GM21381 (cell line): ENCODE measurements around the gene TMEM87B.

Source experiments
- ATAC-seq: cut with Tn5 transposase; IDR thresholded peaks from one replicate; pipeline ENCODE4 v1.9.1; 2021; ENCODE audit warnings: mild to moderate bottlenecking, moderate library complexity; ENCODE audit not compliant: unreplicated experiment

Gene TMEM87B

DNA sequence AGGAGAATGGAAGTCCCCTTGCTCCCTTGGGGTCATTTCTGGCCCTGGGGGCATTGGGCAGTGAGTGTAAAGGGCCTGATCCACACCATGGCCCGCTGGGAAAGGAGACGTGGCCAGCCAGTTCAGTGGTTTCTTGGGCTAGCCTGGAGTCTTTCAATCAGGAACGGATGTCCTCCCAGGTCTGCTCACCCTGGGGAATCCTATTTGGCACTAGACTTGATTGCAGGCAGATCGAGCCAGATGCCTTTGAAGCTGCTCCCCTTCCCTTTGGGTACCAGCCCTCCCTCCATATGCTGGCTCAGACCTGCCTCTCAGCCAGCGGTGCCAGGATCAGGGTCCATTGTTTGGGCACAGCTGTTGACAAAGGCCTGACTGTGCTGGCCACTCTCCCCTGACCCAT lies 94.1 kb downstream of the TMEM87B start:
- ATAC-seq, result no peak

DNA sequence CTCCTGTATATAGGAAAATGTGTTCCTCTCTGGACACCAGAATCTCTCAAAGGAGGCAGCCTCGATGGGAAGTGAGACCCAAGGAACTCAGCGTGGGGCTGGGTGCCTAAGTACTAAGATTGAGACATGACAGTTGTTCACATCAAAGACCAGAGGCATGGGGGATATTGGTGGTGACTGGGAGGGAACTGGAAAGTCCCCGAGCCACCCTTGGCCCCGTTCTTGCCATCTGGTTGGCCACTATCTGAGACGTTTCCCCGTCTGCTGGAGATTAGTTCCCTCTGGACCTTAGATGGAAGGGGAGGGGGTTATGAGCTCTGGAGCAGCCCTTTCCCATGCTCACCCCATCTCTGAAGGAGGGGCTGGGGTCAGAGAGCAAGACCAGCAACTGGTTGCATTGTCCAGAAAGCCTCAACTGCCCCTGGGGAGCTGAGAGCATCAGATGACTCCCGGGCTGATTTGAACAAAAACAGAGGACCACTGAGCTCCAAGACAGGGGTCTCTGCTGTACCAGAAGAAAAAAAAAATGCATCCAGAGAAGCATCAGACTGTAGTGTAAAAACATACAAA lies 94.9 kb downstream of the TMEM87B start:
- ATAC-seq, result no peak

DNA sequence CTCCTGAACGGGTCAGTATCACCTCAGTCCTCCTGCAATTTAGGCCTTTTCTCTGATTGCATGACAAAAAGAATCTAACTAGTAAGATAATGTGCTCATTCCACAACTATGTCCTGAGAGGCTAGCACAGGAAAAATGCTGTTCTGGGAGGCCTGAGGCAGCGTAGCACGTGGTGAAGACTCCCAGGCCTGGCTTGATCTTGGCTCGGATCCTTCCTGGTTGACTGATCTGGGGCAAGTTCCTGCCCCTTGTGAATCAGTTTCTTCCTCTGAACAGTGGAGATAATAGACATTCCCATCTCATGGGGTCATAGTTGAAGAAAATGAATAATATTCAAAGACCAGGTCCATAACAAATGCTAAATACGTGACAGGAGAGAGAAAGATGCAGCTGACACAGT lies 95.4 kb downstream of the TMEM87B start:
- ATAC-seq, result no peak

DNA sequence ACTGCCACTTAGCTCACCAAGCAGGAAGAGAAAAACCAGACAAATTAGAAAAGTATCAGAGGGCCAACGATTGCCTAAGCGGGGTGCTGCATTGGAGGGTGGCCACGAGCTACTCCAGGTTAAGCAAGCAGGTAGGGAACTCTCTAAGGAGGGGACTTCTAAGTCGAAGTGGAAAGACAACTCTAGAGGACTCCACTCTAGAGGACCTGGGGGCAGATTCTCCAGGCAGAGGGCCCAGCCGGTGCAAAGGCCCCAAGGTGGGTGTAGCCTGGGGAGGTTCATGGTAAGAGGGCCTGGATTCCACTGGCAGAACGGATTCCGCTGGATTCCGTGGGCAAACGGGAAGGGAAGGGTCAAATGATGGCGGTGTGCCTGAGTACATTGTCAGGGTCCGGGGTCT lies 95.8 kb downstream of the TMEM87B start:
- no peak for ATAC-seq

DNA sequence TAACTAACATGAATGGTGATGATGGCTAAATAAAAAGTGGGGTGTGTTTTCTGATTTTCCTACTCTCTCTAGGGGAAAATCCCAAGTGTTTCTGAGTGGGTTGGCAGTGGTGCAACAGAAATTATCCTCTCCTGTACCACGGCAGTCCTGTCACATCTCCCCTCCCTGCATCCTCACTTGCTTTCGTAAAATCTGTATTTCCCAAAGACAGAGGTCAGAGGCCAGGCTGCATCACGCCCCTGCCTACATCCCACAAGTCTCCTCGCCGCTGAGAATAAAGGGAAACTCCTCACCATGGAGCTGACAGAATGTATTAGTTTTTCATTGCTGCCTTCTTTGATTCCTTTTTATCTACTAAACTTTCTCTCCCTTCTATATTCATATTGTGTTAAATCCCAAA lies 96.2 kb downstream of the TMEM87B start:
- no peak for ATAC-seq

DNA sequence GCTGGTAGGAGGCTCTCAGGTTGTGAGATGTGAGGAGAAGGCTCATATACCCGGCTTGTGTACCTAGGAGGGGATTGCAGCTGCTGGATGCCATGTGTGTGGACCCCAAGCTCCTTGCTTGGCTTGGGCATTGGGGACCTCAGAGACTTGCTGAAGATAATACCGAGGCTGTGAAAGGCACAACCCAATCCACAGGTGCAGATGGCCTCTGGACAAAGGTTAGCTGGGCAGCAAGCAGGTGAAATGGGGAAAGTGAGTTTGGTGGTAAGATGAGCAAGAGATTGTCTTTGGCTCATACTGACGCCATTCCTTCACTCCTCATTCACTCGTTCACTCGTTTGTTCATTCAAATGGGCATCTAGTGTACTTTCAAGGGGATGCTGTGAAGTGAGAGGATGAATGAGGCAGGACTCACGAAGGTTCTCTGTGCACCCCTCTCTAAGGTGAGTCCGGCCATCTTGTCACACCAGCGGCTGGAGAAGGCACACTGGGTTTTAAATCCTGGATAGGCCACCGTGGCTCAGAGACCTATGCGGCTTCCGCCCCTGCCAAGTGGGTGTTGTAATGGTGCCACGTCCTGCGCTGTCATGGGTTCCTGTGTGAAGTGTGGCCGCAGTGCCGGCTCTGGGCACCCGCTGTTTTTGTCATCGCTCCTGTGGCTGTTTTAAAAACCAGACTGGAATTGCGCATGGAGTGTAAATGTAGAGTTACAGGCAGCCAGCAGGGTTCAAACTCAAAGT lies 96.8 kb downstream of the TMEM87B start:
- ATAC-seq, result no peak

DNA sequence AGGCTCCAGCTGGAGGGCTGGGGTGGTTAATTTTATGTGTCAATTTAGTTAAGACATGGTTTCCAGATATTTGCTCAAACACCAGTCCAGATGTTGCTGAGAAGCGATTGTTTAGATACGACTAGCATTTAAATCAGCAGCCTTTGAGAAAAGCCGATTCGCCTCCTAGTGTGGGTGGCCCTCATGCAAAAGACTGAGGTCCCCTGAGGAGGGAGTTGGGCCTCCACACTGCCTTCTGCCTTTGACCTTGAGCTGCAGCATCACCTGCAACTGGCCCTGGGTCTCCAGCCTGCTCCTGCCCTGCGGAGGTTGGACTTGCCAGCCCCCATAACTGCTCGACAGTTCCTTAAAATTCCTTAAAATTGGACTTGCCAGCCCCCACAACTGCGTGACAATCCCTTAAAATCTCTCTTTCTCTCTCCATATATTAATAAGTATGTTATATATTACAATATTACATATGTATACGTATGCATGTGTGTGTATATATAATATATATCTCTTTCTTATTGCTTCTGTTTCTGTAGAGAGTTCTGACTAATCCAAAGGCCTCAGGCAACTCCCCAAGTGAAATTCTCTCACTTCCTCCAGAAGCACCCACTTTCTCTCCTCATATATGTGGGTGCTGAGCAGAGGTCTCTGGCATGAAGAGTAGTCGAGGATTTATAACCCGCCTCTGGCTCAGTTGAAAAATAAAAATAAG lies 97.6 kb downstream of the TMEM87B start:
- no peak for ATAC-seq

DNA sequence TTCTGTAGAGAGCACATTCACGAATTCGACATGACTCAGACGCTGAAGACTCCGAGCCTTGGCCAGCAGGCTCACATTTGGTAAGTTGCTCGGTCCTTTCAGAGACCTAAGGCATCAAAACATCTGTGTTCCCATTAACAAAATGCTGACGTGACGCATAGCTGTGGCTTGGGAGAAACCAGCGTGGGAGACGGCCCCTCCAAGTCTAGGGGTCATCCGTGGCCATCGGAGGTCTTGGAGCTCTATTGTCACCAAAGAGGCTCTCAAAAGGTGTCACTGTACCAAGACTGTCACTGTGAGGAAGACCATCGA lies 98.1 kb downstream of the TMEM87B start:
- ATAC-seq, result no peak

DNA sequence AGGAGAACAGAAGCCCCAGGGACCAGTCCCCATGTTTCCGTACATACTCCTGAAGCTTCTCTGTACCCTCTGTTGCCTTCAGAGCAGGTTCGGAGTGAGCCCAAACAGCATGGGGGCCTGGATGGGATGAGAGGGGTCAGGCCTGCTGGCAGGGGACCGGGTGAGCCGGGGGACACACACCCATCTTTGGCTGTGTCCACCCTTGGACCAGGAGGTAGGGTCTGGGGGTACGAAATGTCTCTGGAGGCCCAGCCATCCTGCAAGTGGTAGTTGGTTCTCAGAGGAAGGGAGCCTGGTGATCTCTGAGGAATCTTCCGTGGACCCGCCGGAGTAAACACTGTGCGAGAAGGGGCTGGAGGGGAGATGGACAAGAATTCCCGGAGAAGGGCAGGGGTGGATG lies 98.4 kb downstream of the TMEM87B start:
- ATAC-seq, result no peak

DNA sequence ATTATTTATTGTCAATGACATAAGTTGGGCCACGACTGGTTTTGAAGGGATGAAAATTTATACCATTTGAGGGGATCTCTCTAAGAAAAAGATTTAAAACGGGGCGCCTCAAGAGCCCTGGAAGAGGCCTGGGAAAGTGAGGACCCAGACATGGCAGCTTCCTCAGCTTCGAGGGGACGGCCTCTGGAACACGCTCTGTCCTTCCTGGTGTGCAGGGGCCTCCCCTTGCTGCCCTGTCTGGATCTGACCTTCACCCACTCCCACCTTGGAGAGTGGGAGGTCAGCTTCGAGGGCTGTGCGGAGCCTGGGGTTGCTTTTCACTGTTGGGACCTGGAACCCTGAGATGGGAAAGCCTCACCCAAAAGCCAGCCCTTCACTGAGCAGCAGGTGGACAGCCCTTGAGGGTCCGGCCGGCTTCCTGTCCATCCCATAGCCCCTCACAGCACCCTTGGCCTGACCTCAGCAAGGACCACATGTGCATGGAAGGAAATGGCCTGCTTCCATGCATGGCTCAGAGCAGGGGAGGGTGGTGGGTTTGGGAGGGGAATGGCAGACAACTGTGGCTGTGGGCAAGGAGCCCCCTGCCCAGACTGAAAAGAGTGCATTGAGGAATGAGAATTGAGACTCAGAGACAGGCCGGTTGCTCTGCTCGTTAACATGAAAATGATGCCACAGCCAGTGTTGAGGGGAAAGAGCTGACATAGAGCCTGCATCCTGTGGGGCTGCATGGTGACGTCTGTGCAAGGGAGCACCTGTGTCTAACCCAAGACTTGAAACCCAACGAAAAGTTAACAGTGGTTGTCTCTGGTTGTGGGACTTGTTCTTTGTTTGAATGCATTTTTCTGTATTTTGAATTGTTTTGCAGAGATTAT lies 99.4 kb downstream of the TMEM87B start:
- ATAC-seq, result no peak

DNA sequence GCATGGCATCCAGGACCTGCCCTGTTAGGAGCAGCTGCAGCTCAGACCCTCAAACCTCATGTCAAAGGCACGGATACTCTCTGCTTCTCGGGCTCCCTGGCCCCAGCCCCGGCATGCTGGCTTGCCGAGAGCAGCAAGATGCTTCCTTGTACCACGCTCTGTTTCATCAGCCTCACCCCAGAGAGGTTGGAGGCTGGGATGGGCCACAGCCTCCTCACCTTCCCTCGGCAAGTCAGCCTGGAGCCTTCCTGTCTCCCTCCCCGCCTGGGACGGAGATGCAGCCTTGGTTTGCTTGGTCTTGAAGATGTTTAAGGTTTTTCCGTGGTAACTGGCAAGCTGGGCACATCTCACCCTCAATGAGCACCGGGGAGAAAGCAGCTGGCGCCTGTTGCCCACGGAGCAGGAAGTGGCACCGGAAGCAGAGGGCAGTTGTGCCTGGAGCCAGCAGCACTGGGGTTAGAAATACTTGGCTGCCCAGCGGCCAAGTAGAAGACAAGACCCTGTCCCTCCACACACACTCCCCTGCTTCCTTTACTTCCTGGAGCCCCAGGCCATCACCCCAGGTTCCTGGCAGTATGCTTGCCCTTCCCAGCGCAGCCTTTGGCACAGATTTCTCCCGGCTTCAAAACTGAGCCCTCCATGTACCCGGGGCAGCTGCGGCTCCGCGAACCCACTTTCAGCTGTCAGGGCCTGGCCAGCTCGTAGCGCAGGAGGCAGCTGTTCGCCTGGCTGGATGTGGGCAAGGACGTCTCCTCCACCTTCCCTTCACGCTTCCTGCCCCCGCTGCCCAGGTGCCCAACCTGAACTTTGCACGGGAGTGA lies 100.5 kb downstream of the TMEM87B start:
- ATAC-seq, result no peak

DNA sequence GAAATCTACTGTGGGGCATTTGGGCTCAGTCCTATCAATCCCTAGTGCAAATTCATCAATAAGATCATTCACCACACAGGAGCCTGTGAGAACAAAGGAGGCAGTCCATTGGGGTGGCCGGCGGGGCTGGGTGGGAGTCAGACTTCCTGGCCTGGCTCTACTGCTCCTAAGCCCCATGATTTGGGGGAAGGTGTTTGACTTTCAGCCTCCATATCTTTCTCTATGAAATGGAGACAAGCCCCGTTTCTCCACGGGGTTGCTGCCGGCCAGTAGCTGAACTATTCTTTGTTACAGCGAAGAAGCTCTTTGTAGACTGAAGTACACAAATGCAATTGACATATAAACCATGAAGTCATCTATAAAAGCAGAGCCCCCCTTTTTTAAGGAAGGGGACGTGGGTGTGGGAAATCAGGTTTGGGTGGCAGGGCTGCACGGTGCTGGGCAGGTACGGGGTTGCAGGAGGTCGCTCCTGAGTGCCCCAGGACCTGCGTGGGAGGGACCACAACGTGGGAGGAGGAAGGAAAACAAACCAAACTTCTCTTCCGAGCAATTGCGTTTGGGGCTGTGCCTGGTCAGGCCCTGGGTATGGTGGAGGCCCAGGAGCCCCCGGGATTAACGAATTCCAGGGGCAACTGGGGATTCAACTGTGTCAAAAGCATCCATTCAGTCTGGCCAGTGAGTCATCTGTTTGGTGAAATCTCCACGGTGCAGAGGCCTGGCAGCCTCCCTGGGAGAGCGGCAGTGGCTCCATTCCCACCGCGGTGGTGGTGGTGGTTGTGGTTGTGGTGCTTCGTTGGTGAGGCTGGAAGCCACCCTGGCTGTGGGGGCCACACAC lies 101.3 kb downstream of the TMEM87B start:
- ATAC-seq, result no peak

DNA sequence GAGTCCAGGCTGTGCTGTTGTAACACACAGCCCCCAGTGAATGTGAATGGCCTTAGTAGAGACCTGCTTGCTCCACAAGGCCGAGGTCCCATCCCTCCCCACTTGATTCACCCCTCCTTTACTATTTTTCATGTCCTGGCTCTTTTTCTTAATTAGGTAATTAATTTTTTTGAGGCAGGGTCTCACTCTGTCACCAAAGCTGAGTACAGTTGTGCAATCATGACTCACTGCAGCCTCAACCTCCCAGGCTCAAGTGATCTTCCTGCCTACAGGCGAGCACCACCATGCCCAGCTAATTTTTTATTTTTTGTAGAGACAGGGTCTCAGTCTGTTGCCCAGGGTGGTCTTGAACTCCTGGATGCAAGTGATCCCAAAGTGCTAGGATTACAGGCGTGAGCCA lies 102.4 kb downstream of the TMEM87B start:
- ATAC-seq, result no peak

DNA sequence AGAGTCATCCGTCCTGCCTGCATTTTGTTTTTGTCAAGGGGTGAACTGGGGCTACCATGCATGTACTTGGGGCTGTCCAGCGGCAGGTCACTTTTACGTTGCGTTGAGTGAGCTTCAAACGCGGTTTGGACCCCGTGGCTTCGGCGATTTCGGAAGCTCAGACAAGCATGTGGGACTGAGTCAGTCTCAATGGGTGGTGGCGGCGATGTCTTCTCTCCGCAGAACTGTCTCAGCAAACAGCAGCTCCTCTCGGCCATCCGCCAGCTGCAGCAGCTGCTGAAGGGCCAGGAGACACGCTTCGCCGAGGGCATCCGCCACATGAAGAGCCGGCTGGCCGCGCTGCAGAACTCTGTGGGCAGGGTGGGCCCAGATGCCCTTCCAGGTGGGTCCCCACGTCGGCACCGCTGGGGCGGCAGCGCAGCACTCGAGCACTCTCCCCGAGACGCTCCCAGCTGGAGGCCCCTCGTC lies 104.4 kb downstream of the TMEM87B start:
- no peak for ATAC-seq

DNA sequence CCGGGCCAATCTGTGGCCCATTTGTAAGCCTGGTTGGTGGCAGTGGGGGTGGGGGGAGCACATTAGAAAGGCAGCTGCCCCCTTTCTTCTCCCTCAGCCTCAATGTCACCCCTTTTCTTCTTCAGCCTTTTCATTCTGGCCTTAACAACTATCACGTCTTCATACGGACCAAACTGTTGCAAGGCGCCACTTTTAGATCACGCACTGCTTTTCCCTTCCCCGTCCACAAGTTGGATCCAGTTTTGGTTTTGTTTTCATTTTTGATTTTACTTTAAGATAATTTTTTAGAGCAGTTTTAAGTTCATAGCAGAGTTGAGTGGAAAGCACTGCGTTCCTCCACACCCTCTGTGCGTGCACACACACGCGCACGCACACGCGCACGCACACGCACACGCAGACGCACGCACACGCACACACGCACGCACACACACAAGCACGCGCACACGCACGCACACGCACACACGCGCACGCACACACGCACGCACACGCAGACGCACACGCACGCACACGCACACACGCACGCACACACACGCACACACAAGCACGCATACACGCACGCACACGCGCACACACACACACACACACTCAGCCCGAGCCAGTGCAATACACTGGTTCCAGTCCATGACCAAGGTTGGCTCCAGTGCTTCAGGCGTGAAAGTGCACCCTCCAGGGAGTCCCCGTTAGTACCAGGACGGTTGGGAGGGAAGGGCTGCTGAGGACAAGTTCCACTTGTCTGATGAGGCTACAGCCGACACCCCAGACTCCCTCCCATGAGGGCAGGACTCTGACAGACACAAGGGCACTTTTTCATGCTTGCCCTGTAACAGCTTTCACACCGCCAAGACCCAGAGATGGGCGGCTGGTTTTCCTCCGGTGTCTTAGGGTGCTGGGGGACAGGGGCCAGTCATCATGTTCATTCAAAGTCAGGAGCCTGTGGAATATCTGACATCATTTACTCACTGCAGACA lies 105.5 kb downstream of the TMEM87B start:
- ATAC-seq, result no peak

DNA sequence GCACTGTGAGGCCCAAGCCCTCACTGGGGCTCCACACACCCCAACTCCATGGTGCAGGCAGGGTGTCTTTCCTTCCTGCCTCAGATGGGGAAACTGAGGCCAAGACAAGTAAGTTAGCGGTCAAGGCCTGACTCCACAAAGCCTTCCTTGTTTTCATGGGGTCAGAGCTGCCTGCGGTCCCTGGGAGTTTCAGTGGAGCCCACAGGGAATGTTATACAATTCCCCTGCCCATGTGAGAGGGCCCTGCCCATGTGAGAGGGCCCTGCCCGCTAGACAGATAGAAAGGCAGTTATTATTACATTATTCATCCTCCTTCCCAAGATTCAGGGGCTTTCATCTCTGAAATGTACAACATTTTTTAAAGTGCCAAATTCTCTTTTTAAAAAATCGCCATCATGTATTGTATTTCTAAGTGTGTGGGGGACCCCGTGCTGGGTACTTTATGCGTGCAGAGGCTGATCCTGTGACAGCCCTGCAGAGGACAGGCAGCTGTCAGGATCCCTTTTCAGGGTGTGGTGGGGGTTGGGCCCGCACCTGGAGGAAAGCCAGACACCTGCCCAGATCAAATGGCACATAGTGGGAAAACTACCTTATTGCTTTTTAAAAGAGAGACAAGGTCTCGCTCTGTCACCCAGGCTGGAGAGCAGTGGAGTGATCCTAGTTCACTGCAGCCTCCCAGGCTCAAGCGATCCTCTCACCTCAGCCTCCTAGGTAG lies 106.5 kb downstream of the TMEM87B start:
- no peak for ATAC-seq

DNA sequence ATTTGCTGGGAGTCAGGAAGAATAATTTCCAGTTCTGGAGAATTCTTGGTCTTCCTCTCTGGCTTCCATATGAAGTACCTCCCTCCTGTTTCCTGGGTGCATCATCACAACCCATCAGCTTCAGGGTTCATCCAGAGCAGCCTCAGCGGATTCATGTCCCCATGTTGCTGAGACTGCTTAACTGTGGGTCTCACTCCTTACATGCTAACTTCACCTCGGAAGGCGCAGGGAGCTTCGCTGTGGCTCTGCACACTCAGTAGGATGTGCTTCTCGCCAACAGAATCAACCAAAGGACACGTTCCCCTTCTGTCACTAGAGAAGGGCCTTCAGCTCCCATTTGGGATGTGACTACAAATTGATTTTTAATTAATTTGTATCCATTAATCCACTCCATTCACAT lies 107.3 kb downstream of the TMEM87B start:
- ATAC-seq, result no peak

DNA sequence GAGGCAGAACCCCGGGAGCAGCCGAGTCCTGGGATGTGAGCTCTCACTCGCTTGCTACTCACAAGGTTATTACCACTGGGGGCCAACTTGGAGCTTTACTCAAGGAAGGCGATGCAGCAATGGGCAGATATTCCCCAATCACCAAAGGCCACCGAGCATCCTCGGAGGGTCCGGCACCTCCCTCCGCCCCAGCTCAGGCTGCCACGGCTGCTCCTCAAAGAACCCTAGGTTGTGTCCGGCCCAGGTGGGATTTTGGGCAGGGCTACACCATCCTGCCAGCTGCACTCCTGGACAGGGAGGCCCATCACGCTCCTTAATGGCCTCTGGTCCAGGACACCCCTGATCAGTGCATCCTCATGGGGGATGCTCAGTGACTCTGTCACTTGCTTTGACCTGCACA lies 107.9 kb downstream of the TMEM87B start:
- ATAC-seq, result no peak
